SK-N-SH treated with all-trans-retinoic acid at 6 μM for 48 hours (cell line): ENCODE results near the gene PPP1R27.

Source experiments
- CSDC2 ChIP-seq: fragments of 250-450 bp; sonication (Bioruptor Pico); IDR thresholded peaks from 2 replicates; pipeline ENCODE4 v1.5.0; 2020; ENCODE audit warnings: mild to moderate bottlenecking, moderate library complexity
- ISL1 ChIP-seq: fragments of 250-450 bp; sonication (Bioruptor Pico); IDR thresholded peaks from 2 replicates; pipeline ENCODE4 v2.1.2; 2022; ENCODE audit warnings: mild to moderate bottlenecking, moderate library complexity
- OSR1 ChIP-seq: fragments of 250-450 bp; sonication (Bioruptor Pico); IDR thresholded peaks from 2 replicates; pipeline ENCODE4 v1.8.0; 2022; ENCODE audit warnings: moderate library complexity, mild to moderate bottlenecking, inconsistent platforms
- TOX ChIP-seq: fragments of 250-450 bp; sonication (Bioruptor Pico); IDR thresholded peaks from 2 replicates; pipeline ENCODE4 v1.8.0; 2021; ENCODE audit warnings: mild to moderate bottlenecking, moderate library complexity, borderline replicate concordance
- ZC3H10 ChIP-seq: fragments of 250-450 bp; sonication (Bioruptor Pico); IDR thresholded peaks from 2 replicates; pipeline ENCODE4 v1.5.1; 2021; ENCODE audit warnings: mild to moderate bottlenecking, moderate library complexity
- ZFP3 ChIP-seq: fragments of 250-450 bp; sonication (Bioruptor Pico); IDR thresholded peaks from 2 replicates; pipeline ENCODE4 v1.5.0; 2020; ENCODE audit warnings: mild to moderate bottlenecking, moderate library complexity
- ZFP30 ChIP-seq: fragments of 450-650 bp; formaldehyde crosslinking; IDR thresholded peaks from 2 replicates; pipeline ENCODE4 v1.5.0; 2022; ENCODE audit warnings: mild to moderate bottlenecking, moderate library complexity
- ZNF565 ChIP-seq: fragments of 450-650 bp; formaldehyde crosslinking; conservative IDR thresholded peaks from 2 replicates; pipeline ENCODE4 v1.5.0; 2020; ENCODE audit warnings: low read depth, mild to moderate bottlenecking, moderate library complexity
- TF ChIP-seq, protein P1 (sequence below): fragments of 250-450 bp; sonication (Bioruptor Pico); IDR thresholded peaks from 2 replicates; pipeline ENCODE4 v1.5.1; 2021; ENCODE audit warnings: mild to moderate bottlenecking, moderate library complexity
- TF ChIP-seq, protein P2 (sequence below): fragments of 250-450 bp; sonication (Bioruptor Pico); IDR thresholded peaks from 2 replicates; pipeline ENCODE4 v1.8.0; 2020; ENCODE audit warnings: mild to moderate bottlenecking, moderate library complexity, borderline replicate concordance
- TF ChIP-seq, protein P3 (sequence below): fragments of 250-450 bp; sonication (Bioruptor Pico); IDR thresholded peaks from 2 replicates; pipeline ENCODE4 v1.5.1; 2020; ENCODE audit warnings: low read depth, mild to moderate bottlenecking, moderate library complexity
- TF ChIP-seq, protein P4 (sequence below): fragments of 250-450 bp; sonication (Bioruptor Pico); IDR thresholded peaks from 2 replicates; pipeline ENCODE4 v1.5.0; 2020; ENCODE audit warnings: mild to moderate bottlenecking, moderate library complexity

DNA sequence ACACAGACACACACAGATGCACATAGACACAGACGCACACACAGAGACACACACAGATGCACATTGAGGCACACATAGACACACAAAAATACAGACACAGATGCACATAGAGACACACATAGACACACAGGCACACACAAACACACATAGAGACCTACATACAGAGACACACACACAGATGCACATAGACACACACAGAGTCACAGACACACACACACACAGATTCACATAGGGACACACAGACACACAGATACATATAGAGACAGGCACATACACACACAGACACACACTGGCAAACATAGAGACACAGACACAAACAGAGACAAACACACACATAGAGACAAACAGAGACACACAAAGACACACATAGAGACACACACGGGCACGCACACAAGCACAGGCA lies 40.8 kb downstream of the PPP1R27 start:
- no peak for TF ChIP-seq ISL1 (CRISPR knock-in tag)
- no peak for TF ChIP-seq TOX (CRISPR knock-in tag)
- TF ChIP-seq, protein P1, sequence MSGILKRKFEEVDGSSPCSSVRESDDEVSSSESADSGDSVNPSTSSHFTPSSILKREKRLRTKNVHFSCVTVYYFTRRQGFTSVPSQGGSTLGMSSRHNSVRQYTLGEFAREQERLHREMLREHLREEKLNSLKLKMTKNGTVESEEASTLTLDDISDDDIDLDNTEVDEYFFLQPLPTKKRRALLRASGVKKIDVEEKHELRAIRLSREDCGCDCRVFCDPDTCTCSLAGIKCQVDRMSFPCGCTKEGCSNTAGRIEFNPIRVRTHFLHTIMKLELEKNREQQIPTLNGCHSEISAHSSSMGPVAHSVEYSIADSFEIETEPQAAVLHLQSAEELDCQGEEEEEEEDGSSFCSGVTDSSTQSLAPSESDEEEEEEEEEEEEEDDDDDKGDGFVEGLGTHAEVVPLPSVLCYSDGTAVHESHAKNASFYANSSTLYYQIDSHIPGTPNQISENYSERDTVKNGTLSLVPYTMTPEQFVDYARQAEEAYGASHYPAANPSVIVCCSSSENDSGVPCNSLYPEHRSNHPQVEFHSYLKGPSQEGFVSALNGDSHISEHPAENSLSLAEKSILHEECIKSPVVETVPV, result no peak
- TF ChIP-seq, protein P2, sequence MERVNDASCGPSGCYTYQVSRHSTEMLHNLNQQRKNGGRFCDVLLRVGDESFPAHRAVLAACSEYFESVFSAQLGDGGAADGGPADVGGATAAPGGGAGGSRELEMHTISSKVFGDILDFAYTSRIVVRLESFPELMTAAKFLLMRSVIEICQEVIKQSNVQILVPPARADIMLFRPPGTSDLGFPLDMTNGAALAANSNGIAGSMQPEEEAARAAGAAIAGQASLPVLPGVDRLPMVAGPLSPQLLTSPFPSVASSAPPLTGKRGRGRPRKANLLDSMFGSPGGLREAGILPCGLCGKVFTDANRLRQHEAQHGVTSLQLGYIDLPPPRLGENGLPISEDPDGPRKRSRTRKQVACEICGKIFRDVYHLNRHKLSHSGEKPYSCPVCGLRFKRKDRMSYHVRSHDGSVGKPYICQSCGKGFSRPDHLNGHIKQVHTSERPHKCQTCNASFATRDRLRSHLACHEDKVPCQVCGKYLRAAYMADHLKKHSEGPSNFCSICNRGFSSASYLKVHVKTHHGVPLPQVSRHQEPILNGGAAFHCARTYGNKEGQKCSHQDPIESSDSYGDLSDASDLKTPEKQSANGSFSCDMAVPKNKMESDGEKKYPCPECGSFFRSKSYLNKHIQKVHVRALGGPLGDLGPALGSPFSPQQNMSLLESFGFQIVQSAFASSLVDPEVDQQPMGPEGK (CRISPR knock-in tag), result no peak
- TF ChIP-seq ZNF565, result no peak
- TF ChIP-seq CSDC2 (CRISPR knock-in tag), result no peak
- no peak for TF ChIP-seq ZFP30 (CRISPR knock-in tag)
- TF ChIP-seq, protein P3, sequence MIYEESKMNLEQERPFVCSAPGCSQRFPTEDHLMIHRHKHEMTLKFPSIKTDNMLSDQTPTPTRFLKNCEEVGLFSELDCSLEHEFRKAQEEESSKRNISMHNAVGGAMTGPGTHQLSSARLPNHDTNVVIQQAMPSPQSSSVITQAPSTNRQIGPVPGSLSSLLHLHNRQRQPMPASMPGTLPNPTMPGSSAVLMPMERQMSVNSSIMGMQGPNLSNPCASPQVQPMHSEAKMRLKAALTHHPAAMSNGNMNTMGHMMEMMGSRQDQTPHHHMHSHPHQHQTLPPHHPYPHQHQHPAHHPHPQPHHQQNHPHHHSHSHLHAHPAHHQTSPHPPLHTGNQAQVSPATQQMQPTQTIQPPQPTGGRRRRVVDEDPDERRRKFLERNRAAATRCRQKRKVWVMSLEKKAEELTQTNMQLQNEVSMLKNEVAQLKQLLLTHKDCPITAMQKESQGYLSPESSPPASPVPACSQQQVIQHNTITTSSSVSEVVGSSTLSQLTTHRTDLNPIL (CRISPR knock-in tag), result no peak
- TF ChIP-seq, protein P4, sequence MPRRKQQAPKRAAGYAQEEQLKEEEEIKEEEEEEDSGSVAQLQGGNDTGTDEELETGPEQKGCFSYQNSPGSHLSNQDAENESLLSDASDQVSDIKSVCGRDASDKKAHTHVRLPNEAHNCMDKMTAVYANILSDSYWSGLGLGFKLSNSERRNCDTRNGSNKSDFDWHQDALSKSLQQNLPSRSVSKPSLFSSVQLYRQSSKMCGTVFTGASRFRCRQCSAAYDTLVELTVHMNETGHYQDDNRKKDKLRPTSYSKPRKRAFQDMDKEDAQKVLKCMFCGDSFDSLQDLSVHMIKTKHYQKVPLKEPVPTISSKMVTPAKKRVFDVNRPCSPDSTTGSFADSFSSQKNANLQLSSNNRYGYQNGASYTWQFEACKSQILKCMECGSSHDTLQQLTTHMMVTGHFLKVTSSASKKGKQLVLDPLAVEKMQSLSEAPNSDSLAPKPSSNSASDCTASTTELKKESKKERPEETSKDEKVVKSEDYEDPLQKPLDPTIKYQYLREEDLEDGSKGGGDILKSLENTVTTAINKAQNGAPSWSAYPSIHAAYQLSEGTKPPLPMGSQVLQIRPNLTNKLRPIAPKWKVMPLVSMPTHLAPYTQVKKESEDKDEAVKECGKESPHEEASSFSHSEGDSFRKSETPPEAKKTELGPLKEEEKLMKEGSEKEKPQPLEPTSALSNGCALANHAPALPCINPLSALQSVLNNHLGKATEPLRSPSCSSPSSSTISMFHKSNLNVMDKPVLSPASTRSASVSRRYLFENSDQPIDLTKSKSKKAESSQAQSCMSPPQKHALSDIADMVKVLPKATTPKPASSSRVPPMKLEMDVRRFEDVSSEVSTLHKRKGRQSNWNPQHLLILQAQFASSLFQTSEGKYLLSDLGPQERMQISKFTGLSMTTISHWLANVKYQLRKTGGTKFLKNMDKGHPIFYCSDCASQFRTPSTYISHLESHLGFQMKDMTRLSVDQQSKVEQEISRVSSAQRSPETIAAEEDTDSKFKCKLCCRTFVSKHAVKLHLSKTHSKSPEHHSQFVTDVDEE, result no peak
- no peak for TF ChIP-seq ZFP3 (CRISPR knock-in tag)
- no peak for TF ChIP-seq OSR1 (CRISPR knock-in tag)
- TF ChIP-seq ZC3H10 (CRISPR knock-in tag), result no peak
